PC-3 (cell line): ENCODE data around the gene SENP7. TPM values are rescaled to one million over a fixed set of nuclear protein-coding genes. Genes with fewer than 3 reads are reported as not detected.
"Not testable (repeated sequence)": the region's sequence is repeated elsewhere in the genome, so short reads cannot be mapped to it uniquely, and the experiment has no call there.

Source experiments
- ATAC-seq: fragments of 200-7000 bp; cut with Tn5 transposase; 2 replicates; pipeline ENCODE4 v1.9.1; 2020; ENCODE audit warnings: mild to moderate bottlenecking, moderate library complexity
- BruUV-seq: library from RNA; stranded (reverse); fragments of 400-500 nt; replicated peaks from 2 replicates; lab custom pipeline; 2021; lab: Mats Ljungman, UMichigan
- CTCF ChIA-PET: fragments of 300-600 bp; sonication (Branson Sonifier 250); formaldehyde crosslinking; loops from one replicate; lab custom pipeline; 2022; ENCODE audit warnings: antibody characterized with exemption; lab: Charles Lee
- POLR2A ChIA-PET: fragments of 300-600 bp; sonication (Branson Sonifier 250); formaldehyde crosslinking; loops from one replicate; lab custom pipeline; 2022; ENCODE audit warnings: antibody characterized with exemption; ENCODE audit not compliant: unreplicated experiment; lab: Charles Lee
- DNase-seq: peaks from one replicate; pipeline ENCODE4 v3.0.0-alpha.2; 2015
- H2AFZ ChIP-seq: fragments of 300-600 bp; sonication (generic); 2 replicates; pipeline ENCODE4 v1.6.0; 2016; ENCODE audit warnings: antibody characterized with exemption, low read length
- H3F3A ChIP-seq: fragments of 300-600 bp; sonication (generic); one replicate; pipeline ENCODE4 v1.6.0; 2017; ENCODE audit warnings: antibody characterized with exemption, low read length, control low read depth, mild to moderate bottlenecking; ENCODE audit not compliant: unreplicated experiment
- H3K27ac ChIP-seq: fragments of 300-600 bp; sonication (generic); 2 replicates; pipeline ENCODE4 v1.5.1; 2016; ENCODE audit warnings: mild to moderate bottlenecking, low read length
- H3K27me3 ChIP-seq: fragments of 300-600 bp; sonication (generic); 2 replicates; pipeline ENCODE4 v1.6.1; 2016; ENCODE audit warnings: low read length, mixed read lengths
- H3K36me3 ChIP-seq: fragments of 300-600 bp; sonication (generic); 2 replicates; pipeline ENCODE4 v1.6.1; 2016; ENCODE audit warnings: low read depth, mixed run types, low read length, mixed read lengths
- H3K4me1 ChIP-seq: fragments of 300-600 bp; sonication (generic); 2 replicates; pipeline ENCODE4 v1.5.1; 2016; ENCODE audit warnings: low read length; ENCODE audit not compliant: insufficient read depth
- H3K4me2 ChIP-seq: fragments of 300-600 bp; sonication (generic); 2 replicates; pipeline ENCODE4 v1.6.0; 2016; ENCODE audit warnings: low read length
- H3K4me3 ChIP-seq: fragments of 300-600 bp; sonication (generic); 2 replicates; pipeline ENCODE4 v1.5.1; 2016; ENCODE audit warnings: mild to moderate bottlenecking, low read length, mixed read lengths
- H3K79me2 ChIP-seq: fragments of 300-600 bp; sonication (generic); 2 replicates; pipeline ENCODE4 v1.6.1; 2017; ENCODE audit warnings: low read length, mixed read lengths
- H3K9ac ChIP-seq: fragments of 300-600 bp; sonication (generic); 2 replicates; pipeline ENCODE4 v1.6.0; 2016; ENCODE audit warnings: mild to moderate bottlenecking, low read length
- H3K9me2 ChIP-seq: fragments of 300-600 bp; sonication (generic); replicated peaks from 2 replicates; pipeline ENCODE4 v1.6.1; 2016; ENCODE audit warnings: mixed run types, low read length, mixed read lengths
- H3K9me3 ChIP-seq: fragments of 300-600 bp; sonication (generic); 2 replicates; pipeline ENCODE4 v1.6.1; 2016; ENCODE audit warnings: low read length, mixed read lengths
- H4K20me1 ChIP-seq: fragments of 300-600 bp; sonication (generic); 2 replicates; pipeline ENCODE4 v1.6.1; 2016; ENCODE audit warnings: low read length, mixed read lengths
- EZH2 ChIP-seq: fragments of 300-600 bp; sonication (generic); IDR thresholded peaks from one replicate; pipeline ENCODE4 v1.6.1; 2017; ENCODE audit warnings: antibody characterized with exemption, mild to moderate bottlenecking, low read length; ENCODE audit not compliant: unreplicated experiment
- EZH2phosphoT487 ChIP-seq: fragments of 300-600 bp; sonication (generic); IDR thresholded peaks from 2 replicates; pipeline ENCODE4 v1.6.1; 2018; ENCODE audit warnings: mild to moderate bottlenecking, antibody characterized with exemption, low read length, borderline replicate concordance
- intact Hi-C: fragments of 100-400 bp; cut with micrococcal nuclease; formaldehyde crosslinking; loops from 2 replicates; pipeline ENCODE4 v1.9.0; 2023
- total RNA-seq: library from RNA; depleted of rRNA; stranded (reverse); fragments of >200 nt; gene quantifications from 2 replicates; pipeline ENCODE4 v1.2.3, GENCODE V29; 2014
- TF ChIP-seq, protein P1 (sequence below): fragments of 300-600 bp; sonication (generic); conservative IDR thresholded peaks from 2 replicates; pipeline ENCODE4 v1.5.1; 2017; ENCODE audit warnings: antibody characterized with exemption, low read depth, mild to moderate bottlenecking, low read length

Gene SENP7
- total RNA-seq, 1 experiment from 2014 or later, result 4.8 TPM

DNA sequence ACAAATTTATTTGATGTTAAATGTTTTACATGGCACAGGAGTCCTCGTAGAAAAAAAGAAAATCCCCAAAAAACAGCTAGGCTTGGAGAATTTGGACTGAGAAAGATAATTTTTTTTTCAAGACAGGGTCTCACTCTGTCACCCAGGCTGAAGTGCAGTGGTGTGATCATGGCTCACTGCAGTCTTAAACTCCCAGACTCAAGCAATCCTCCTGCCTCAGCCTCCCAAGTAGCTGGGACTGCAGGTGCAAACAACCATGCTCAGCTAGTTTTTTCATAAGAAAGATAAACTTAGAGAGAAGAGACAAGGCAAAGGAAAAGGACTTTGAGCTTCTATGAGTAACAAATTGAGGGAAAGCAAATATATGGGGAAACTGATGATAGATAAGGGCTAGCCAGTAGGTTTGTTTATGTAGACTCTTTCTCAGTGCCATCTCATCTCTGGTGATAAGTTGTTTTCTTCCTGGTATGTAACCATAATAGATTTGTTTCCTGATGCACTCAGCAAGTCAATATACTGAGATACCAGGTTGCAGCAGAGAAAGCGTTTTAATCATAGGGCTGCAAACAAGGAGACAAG lies 35.6 kb upstream of the SENP7 start:
- Histone ChIP-seq H3K36me3 (no peaks in the 10 kb centered on the region), H3K27me3 (no peaks in the 10 kb centered on the region), H3K79me2 (no peaks in the 10 kb centered on the region), H3K4me2 (no peak overlapping the region), H3K9me3 (no peaks in the 10 kb centered on the region), H3K9ac (no peak overlapping the region), H2AFZ (no peak overlapping the region), H3K4me1 (no peaks in the 10 kb centered on the region), H3K4me3 (no peak overlapping the region), H4K20me1 (no peaks in the 10 kb centered on the region), H3K27ac (no peak overlapping the region), H3F3A (no peaks in the 10 kb centered on the region), H3K9me2 (no peaks in the 10 kb centered on the region)
- TF ChIP-seq EZH2phosphoT487, result no peak
- no peak for TF ChIP-seq EZH2
- TF ChIP-seq, protein P1, sequence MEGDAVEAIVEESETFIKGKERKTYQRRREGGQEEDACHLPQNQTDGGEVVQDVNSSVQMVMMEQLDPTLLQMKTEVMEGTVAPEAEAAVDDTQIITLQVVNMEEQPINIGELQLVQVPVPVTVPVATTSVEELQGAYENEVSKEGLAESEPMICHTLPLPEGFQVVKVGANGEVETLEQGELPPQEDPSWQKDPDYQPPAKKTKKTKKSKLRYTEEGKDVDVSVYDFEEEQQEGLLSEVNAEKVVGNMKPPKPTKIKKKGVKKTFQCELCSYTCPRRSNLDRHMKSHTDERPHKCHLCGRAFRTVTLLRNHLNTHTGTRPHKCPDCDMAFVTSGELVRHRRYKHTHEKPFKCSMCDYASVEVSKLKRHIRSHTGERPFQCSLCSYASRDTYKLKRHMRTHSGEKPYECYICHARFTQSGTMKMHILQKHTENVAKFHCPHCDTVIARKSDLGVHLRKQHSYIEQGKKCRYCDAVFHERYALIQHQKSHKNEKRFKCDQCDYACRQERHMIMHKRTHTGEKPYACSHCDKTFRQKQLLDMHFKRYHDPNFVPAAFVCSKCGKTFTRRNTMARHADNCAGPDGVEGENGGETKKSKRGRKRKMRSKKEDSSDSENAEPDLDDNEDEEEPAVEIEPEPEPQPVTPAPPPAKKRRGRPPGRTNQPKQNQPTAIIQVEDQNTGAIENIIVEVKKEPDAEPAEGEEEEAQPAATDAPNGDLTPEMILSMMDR, result no peak
- ChIA-PET CTCF (no interaction called here), POLR2A (no interaction called here)
- no TSS peak for BruUV-seq
- no peak for ATAC-seq
- DNase-seq, result no peak
- intact Hi-C loops, result loop anchor here (10.0 kb wide), 1 partner anchor 134 kb away; no protein-coding TSS in a partner anchor

DNA sequence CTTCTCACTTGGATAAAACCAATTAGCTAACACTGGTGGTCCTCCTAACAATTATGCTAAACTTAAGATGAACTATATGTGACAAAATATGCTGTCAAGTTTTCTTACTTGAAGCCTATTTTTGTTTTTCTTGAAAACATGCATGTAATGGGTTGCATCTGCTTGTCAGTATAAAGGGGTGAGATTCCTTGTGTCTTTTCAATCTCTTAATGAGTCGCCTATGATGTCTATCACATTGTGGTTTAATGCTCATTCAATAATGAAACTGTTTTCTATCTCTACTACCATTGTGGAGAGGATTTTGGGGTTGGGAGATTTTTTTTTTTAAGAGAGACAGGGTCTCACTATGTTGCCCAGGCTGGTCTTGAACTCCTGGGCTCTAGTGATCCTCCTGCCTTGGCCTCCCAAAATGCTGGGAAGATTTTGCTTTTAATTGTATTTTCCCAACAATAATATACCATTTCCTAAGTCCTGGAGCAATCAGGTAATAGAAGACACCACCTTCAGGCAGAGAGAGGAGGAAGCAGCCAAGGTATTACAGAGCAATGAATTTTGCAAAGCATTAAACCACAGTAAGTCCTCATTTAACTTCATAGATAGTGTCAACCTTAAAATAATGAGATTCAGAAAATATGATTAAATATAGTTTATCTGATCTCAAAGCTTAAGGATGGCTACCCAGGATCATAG lies 31.3 kb upstream of the SENP7 start:
- Histone ChIP-seq H3K4me3 (no peak overlapping the region), H3K9me2 (no peaks in the 10 kb centered on the region), H3K27ac (no peak overlapping the region), H4K20me1 (no peaks in the 10 kb centered on the region), H3K4me1 (no peaks in the 10 kb centered on the region), H3K79me2 (no peaks in the 10 kb centered on the region), H3K9ac (no peak overlapping the region), H3F3A (no peaks in the 10 kb centered on the region), H2AFZ (no peak overlapping the region), H3K9me3 (no peaks in the 10 kb centered on the region), H3K27me3 (no peaks in the 10 kb centered on the region), H3K36me3 (no peaks in the 10 kb centered on the region), H3K4me2 (no peak overlapping the region)
- ChIA-PET POLR2A (no interaction called here), CTCF (interaction anchor here (0.6 kb wide), 1 partner anchor 784 kb away, joined by 4 read pairs; no protein-coding TSS in a partner anchor)
- BruUV-seq, result no TSS peak
- TF ChIP-seq EZH2, result no peak
- TF ChIP-seq, protein P1, result peak; percentile 58
- DNase-seq (peak; percentile 10), ATAC-seq (peak; percentile 77)
- intact Hi-C loops, result loop anchor here (10.0 kb wide), 1 partner anchor 130 kb away; no protein-coding TSS in a partner anchor

DNA sequence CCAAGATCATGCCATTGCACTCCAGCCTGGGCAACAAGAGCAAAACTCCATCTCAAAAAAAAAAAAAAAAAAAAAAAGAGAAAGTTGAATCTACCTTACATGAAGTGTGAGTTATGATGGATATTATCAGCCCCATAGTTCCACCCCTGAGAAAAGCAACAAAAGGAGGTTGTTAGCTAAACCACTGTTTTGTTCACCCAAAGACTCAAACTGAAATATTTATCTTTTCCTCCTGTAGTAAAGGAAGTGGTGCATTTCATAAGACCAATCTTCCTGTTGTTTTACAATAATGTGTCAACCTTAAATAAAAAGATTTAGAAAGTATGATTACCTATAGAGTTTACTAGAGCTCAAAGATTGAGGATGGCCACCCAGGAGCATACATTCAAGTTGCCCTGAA lies 29.9 kb upstream of the SENP7 start:
- Histone ChIP-seq H3K27ac (no peak overlapping the region), H3K4me3 (no peak overlapping the region), H3K9ac (no peak overlapping the region), H3K79me2 (no peaks in the 10 kb centered on the region), H3K4me1 (no peaks in the 10 kb centered on the region), H3K9me2 (no peaks in the 10 kb centered on the region), H2AFZ (no peak overlapping the region), H3F3A (no peaks in the 10 kb centered on the region), H3K27me3 (no peaks in the 10 kb centered on the region), H3K4me2 (no peak overlapping the region), H3K36me3 (no peaks in the 10 kb centered on the region), H4K20me1 (no peaks in the 10 kb centered on the region), H3K9me3 (no peaks in the 10 kb centered on the region)
- CTCF ChIA-PET, result no interaction called here
- POLR2A ChIA-PET, result no interaction called here
- TF ChIP-seq EZH2phosphoT487, result no peak
- TF ChIP-seq, protein P1, result no peak
- TF ChIP-seq EZH2, result no peak
- no TSS peak for BruUV-seq
- intact Hi-C loops, result loop anchor here (10.0 kb wide), 1 partner anchor 128 kb away; no protein-coding TSS in a partner anchor
- ATAC-seq, result no peak
- no peak for DNase-seq

DNA sequence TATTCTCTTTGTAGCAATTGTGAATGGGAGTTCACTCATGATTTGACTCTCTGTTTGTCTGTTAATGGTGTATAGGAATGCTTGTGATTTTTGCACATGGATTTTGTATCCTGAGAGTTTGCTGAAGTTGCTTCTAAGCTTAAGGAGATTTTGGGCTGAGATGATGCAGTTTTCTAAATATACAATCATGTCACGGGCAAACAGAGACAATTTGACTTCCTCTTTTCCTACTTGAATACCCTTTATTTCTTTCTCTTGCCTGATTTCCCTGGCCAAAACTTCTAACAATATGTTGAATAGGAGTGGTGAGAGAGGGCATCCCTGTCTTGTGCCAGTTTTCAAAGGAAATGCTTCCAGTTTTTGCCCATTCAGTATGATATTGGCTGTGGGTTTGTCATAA lies 23.9 kb upstream of the SENP7 start:
- H3K4me2 ChIP-seq, H3K9me2 ChIP-seq, ATAC-seq, H3K36me3 ChIP-seq, H3K27ac ChIP-seq, H2AFZ ChIP-seq, H3K4me3 ChIP-seq, intact Hi-C loops, BruUV-seq, CTCF ChIA-PET, DNase-seq, H3F3A ChIP-seq, H3K9ac ChIP-seq, H3K79me2 ChIP-seq, POLR2A ChIA-PET, H3K9me3 ChIP-seq, H3K4me1 ChIP-seq, H4K20me1 ChIP-seq, H3K27me3 ChIP-seq: not testable (repeated sequence)
